Nephron progenitor cell (in vitro differentiated cells): Measurements from ENCODE around the gene TRUB2.

ENCODE experiments used
- DNase-seq: peaks from one replicate; pipeline ENCODE4 v3.0.0; 2021
- H3K27ac Mint-ChIP-seq: 2 replicates; pipeline ENCODE4 v1.8.0; 2021; ENCODE audit warnings: mild to moderate bottlenecking, moderate library complexity, mixed read lengths
- H3K27me3 Mint-ChIP-seq: 2 replicates; pipeline ENCODE4 v1.8.0; 2021; ENCODE audit warnings: mild to moderate bottlenecking, low read depth, mixed read lengths; ENCODE audit not compliant: poor library complexity
- H3K36me3 Mint-ChIP-seq: 2 replicates; pipeline ENCODE4 v1.8.0; 2021; ENCODE audit warnings: low read depth, mixed read lengths
- H3K4me1 Mint-ChIP-seq: 2 replicates; pipeline ENCODE4 v1.8.0; 2021; ENCODE audit warnings: mixed read lengths
- H3K4me3 Mint-ChIP-seq: 2 replicates; pipeline ENCODE4 v1.8.0; 2021; ENCODE audit warnings: mild to moderate bottlenecking, moderate library complexity, mixed read lengths
- H3K9me3 Mint-ChIP-seq: 2 replicates; pipeline ENCODE4 v1.8.0; 2021; ENCODE audit warnings: mild to moderate bottlenecking, moderate library complexity, mixed read lengths
- CTCF ChIP-seq: fragments of 200-600 bp; sonication (generic); IDR thresholded peaks from 2 replicates; pipeline ENCODE4 v1.5.0; 2021; ENCODE audit warnings: antibody characterized with exemption

Gene TRUB2

GRCh38 chr9:128260340-128260739, 61.9 kb downstream of the TRUB2 start:
- Mint-ChIP-seq H3K27me3 (peaks cover 3% of the 10 kb centered on the region), H3K9me3 (no peaks in the 10 kb centered on the region), H3K27ac (no peak overlapping the region), H3K4me1 (peaks cover 3% of the 10 kb centered on the region), H3K4me3 (no peak overlapping the region), H3K36me3 (peaks cover 54% of the 10 kb centered on the region)
- DNase-seq = no peak
- no peak for TF ChIP-seq CTCF

GRCh38 chr9:128259156-128259555, 63.1 kb downstream of the TRUB2 start:
- Mint-ChIP-seq H3K4me1 (peaks cover 14% of the 10 kb centered on the region), H3K4me3 (no peak overlapping the region), H3K27ac (no peak overlapping the region), H3K27me3 (peaks cover 3% of the 10 kb centered on the region), H3K9me3 (no peaks in the 10 kb centered on the region), H3K36me3 (peaks cover 49% of the 10 kb centered on the region)
- no peak for TF ChIP-seq CTCF
- no peak for DNase-seq

- H3K27me3 Mint-ChIP-seq = peaks cover 3% of the 10 kb centered on the region
- H3K4me1 Mint-ChIP-seq = peaks cover 20% of the 10 kb centered on the region
- H3K27ac Mint-ChIP-seq = peak overlapping the region; percentile 83
- peaks cover 49% of the 10 kb centered on the region for H3K36me3 Mint-ChIP-seq
- no peaks in the 10 kb centered on the region for H3K9me3 Mint-ChIP-seq
- TF ChIP-seq CTCF = no peak
- no peak overlapping the region for H3K4me3 Mint-ChIP-seq
- no peak for DNase-seq
Observed at GRCh38 chr9:128258326-128258725, 63.9 kb downstream of the TRUB2 start.

- no peaks in the 10 kb centered on the region for H3K9me3 Mint-ChIP-seq
- no peak for DNase-seq
- peak overlapping the region; percentile 83 for H3K27ac Mint-ChIP-seq
- H3K4me3 Mint-ChIP-seq = no peak overlapping the region
- H3K4me1 Mint-ChIP-seq = peaks cover 23% of the 10 kb centered on the region
- H3K36me3 Mint-ChIP-seq = peaks cover 45% of the 10 kb centered on the region
- no peak for TF ChIP-seq CTCF
- H3K27me3 Mint-ChIP-seq = peaks cover 3% of the 10 kb centered on the region
Observed at GRCh38 chr9:128257907-128258306, 64.3 kb downstream of the TRUB2 start.

GRCh38 chr9:128257086-128257825, 65.0 kb downstream of the TRUB2 start:
- Mint-ChIP-seq H3K9me3 (no peaks in the 10 kb centered on the region), H3K36me3 (peaks cover 41% of the 10 kb centered on the region), H3K27ac (no peak overlapping the region), H3K4me3 (no peak overlapping the region), H3K27me3 (peaks cover 3% of the 10 kb centered on the region), H3K4me1 (peaks cover 27% of the 10 kb centered on the region)
- DNase-seq = no peak
- TF ChIP-seq CTCF = no peak
